Measurements from ENCODE around the gene TRIM71. TPM values are rescaled to one million over a fixed set of nuclear protein-coding genes. Genes with fewer than 3 reads are reported as not detected.

TRIM71 gene
- total and polyA plus RNA-seq, 7 experiments from 2014 or later = 0.20 TPM; not detected in 6

GRCh38 chr3:32847528-32847927, 29.7 kb downstream of the TRIM71 start:
- Histone ChIP-seq H3K27ac (ENCODE audit: low read depth, low read length) (no peak overlapping the region), H3K9me3 (ENCODE audit: control insufficient read depth in 2 of 3, low read length in 3 of 3) (no peaks in the 10 kb centered on the region), H3K4me1 (ENCODE audit: control insufficient read depth in 2 of 2, insufficient read depth in 2 of 2, low read length in 2 of 2) (no peaks in the 10 kb centered on the region), H3K27me3 (ENCODE audit: control insufficient read depth in 2 of 2, insufficient read depth in 2 of 2, low read length in 2 of 2) (no peaks in the 10 kb centered on the region), H3K36me3 (ENCODE audit: control insufficient read depth in 2 of 3, insufficient read depth in 3 of 3, low read length in 3 of 3) (no peaks in the 10 kb centered on the region), H3K4me3 (ENCODE audit: low read length) (no peak overlapping the region)
- H3K4me3 Mint-ChIP-seq = no peak overlapping the region
- peaks cover 0 to 23% (median 0%) of the 10 kb centered on the region in 5 donors for H3K27me3 Mint-ChIP-seq
- H3K9me3 Mint-ChIP-seq = no peaks in the 10 kb centered on the region
- DNase-seq (no peak), ATAC-seq (no peak)
- no peak overlapping the region for H3K27ac Mint-ChIP-seq
- POLR2A ChIA-PET = no interaction called here
- peaks cover 0 to 8% (median 6%) of the 10 kb centered on the region in 7 donors for H3K4me1 Mint-ChIP-seq
- intact Hi-C loops (cut with micrococcal nuclease) = no loop called here
- CTCF ChIA-PET = no interaction called here
- H3K36me3 Mint-ChIP-seq = no peaks in the 10 kb centered on the region

- no peak overlapping the region for H3K4me3 ChIP-seq (ENCODE audit: low read length)
These were observed 30.4 kb downstream of the TRIM71 start for GRCh38 chr3:32848215-32848614.

GRCh38 chr3:32849046-32849445, 31.2 kb downstream of the TRIM71 start:
- ChIA-PET CTCF (no interaction called here), POLR2A (no interaction called here)
- ATAC-seq = no peak
- peaks cover 0 to 23% (median 0%) of the 10 kb centered on the region in 5 donors for H3K27me3 Mint-ChIP-seq
- no peak overlapping the region for H3K4me3 Mint-ChIP-seq
- Histone ChIP-seq H3K4me3 (ENCODE audit: low read length) (no peak overlapping the region), H3K4me1 (ENCODE audit: control insufficient read depth in 2 of 2, insufficient read depth in 2 of 2, low read length in 2 of 2) (no peaks in the 10 kb centered on the region), H3K36me3 (ENCODE audit: control insufficient read depth in 2 of 3, insufficient read depth in 3 of 3, low read length in 3 of 3) (no peaks in the 10 kb centered on the region), H3K27me3 (ENCODE audit: control insufficient read depth in 2 of 2, insufficient read depth in 2 of 2, low read length in 2 of 2) (no peaks in the 10 kb centered on the region), H3K9me3 (ENCODE audit: control insufficient read depth in 2 of 3, low read length in 3 of 3) (no peaks in the 10 kb centered on the region), H3K27ac (ENCODE audit: low read depth, low read length) (no peak overlapping the region)
- H3K9me3 Mint-ChIP-seq = no peaks in the 10 kb centered on the region
- H3K27ac Mint-ChIP-seq = no peak overlapping the region
- DNase-seq = no peak
- intact Hi-C loops (cut with micrococcal nuclease) = no loop called here
- H3K36me3 Mint-ChIP-seq = no peaks in the 10 kb centered on the region
- peaks cover 0 to 2% (median 0%) of the 10 kb centered on the region in 7 donors for H3K4me1 Mint-ChIP-seq

More at GRCh38 chr3:32848215-32848614, 30.4 kb downstream of the TRIM71 start:
- no peak overlapping the region for H3K27ac Mint-ChIP-seq
- no peak overlapping the region for H3K27ac ChIP-seq (ENCODE audit: low read depth, low read length)
- H3K4me1 ChIP-seq (ENCODE audit: control insufficient read depth in 2 of 2, insufficient read depth in 2 of 2, low read length in 2 of 2) = no peaks in the 10 kb centered on the region
- no peaks in the 10 kb centered on the region for H3K9me3 ChIP-seq (ENCODE audit: control insufficient read depth in 2 of 3, low read length in 3 of 3)
- CTCF ChIA-PET = no interaction called here
- no peaks in the 10 kb centered on the region for H3K27me3 ChIP-seq (ENCODE audit: control insufficient read depth in 2 of 2, insufficient read depth in 2 of 2, low read length in 2 of 2)
- intact Hi-C loops (cut with micrococcal nuclease) = no loop called here
- H3K36me3 Mint-ChIP-seq = no peaks in the 10 kb centered on the region
- H3K4me3 Mint-ChIP-seq = no peak overlapping the region
- no peaks in the 10 kb centered on the region for H3K36me3 ChIP-seq (ENCODE audit: control insufficient read depth in 2 of 3, insufficient read depth in 3 of 3, low read length in 3 of 3)
- ATAC-seq = no peak
- POLR2A ChIA-PET = no interaction called here
- H3K27me3 Mint-ChIP-seq = peaks cover 0 to 23% (median 0%) of the 10 kb centered on the region in 5 donors
- no peak for DNase-seq
- peaks cover 0 to 2% (median 0%) of the 10 kb centered on the region in 7 donors for H3K4me1 Mint-ChIP-seq
- no peaks in the 10 kb centered on the region for H3K9me3 Mint-ChIP-seq

GRCh38 chr3:32850226-32850625, 32.4 kb downstream of the TRIM71 start:
- Mint-ChIP-seq H3K4me3 (no peak overlapping the region), H3K9me3 (no peaks in the 10 kb centered on the region), H3K27me3 (peaks cover 0 to 24% (median 0%) of the 10 kb centered on the region in 5 donors), H3K27ac (no peak overlapping the region), H3K4me1 (peaks cover 0 to 2% (median 0%) of the 10 kb centered on the region in 7 donors), H3K36me3 (no peaks in the 10 kb centered on the region)
- Histone ChIP-seq H3K27ac (ENCODE audit: low read depth, low read length) (no peak overlapping the region), H3K36me3 (ENCODE audit: control insufficient read depth in 2 of 3, insufficient read depth in 3 of 3, low read length in 3 of 3) (no peaks in the 10 kb centered on the region), H3K9me3 (ENCODE audit: control insufficient read depth in 2 of 3, low read length in 3 of 3) (no peaks in the 10 kb centered on the region), H3K4me1 (ENCODE audit: control insufficient read depth in 2 of 2, insufficient read depth in 2 of 2, low read length in 2 of 2) (no peaks in the 10 kb centered on the region), H3K4me3 (ENCODE audit: low read length) (no peak overlapping the region), H3K27me3 (ENCODE audit: control insufficient read depth in 2 of 2, insufficient read depth in 2 of 2, low read length in 2 of 2) (no peaks in the 10 kb centered on the region)
- DNase-seq = no peak
- CTCF ChIA-PET = no interaction called here
- POLR2A ChIA-PET = no interaction called here
- ATAC-seq = no peak
- intact Hi-C loops (cut with micrococcal nuclease) = no loop called here

- Mint-ChIP-seq H3K9me3 (peaks cover 0 to 2% (median 0%) of the 10 kb centered on the region in 11 donors), H3K27me3 (peaks cover 0 to 24% (median 0%) of the 10 kb centered on the region in 5 donors), H3K27ac (no peak overlapping the region), H3K4me1 (peaks cover 0 to 2% (median 0%) of the 10 kb centered on the region in 7 donors), H3K36me3 (no peaks in the 10 kb centered on the region), H3K4me3 (no peak overlapping the region)
- Histone ChIP-seq H3K9me3 (ENCODE audit: control insufficient read depth in 2 of 3, low read length in 3 of 3) (no peaks in the 10 kb centered on the region), H3K36me3 (ENCODE audit: control insufficient read depth in 2 of 3, insufficient read depth in 3 of 3, low read length in 3 of 3) (no peaks in the 10 kb centered on the region), H3K27me3 (ENCODE audit: control insufficient read depth in 2 of 2, insufficient read depth in 2 of 2, low read length in 2 of 2) (no peaks in the 10 kb centered on the region), H3K4me1 (ENCODE audit: control insufficient read depth in 2 of 2, insufficient read depth in 2 of 2, low read length in 2 of 2) (no peaks in the 10 kb centered on the region), H3K4me3 (ENCODE audit: low read length) (no peak overlapping the region), H3K27ac (ENCODE audit: low read depth, low read length) (no peak overlapping the region)
- ChIA-PET POLR2A (no interaction called here), CTCF (no interaction called here)
- DNase-seq (no peak), ATAC-seq (no peak)
- intact Hi-C loops (cut with micrococcal nuclease) = no loop called here
These were observed 32.8 kb downstream of the TRIM71 start for GRCh38 chr3:32850636-32851035.

- CTCF ChIA-PET = no interaction called here
- Mint-ChIP-seq H3K4me1 (no peaks in the 10 kb centered on the region), H3K36me3 (no peaks in the 10 kb centered on the region), H3K4me3 (no peak overlapping the region), H3K27me3 (peaks cover 0 to 25% (median 0%) of the 10 kb centered on the region in 5 donors), H3K9me3 (peaks cover 0 to 2% (median 0%) of the 10 kb centered on the region in 11 donors), H3K27ac (no peak overlapping the region)
- H3K36me3 ChIP-seq (ENCODE audit: control insufficient read depth in 2 of 3, insufficient read depth in 3 of 3, low read length in 3 of 3) = no peaks in the 10 kb centered on the region
- ATAC-seq = no peak
- H3K27me3 ChIP-seq (ENCODE audit: control insufficient read depth in 2 of 2, insufficient read depth in 2 of 2, low read length in 2 of 2) = no peaks in the 10 kb centered on the region
- H3K27ac ChIP-seq (ENCODE audit: low read depth, low read length) = no peak overlapping the region
- intact Hi-C loops (cut with micrococcal nuclease) = no loop called here
- no peak for DNase-seq
- POLR2A ChIA-PET = no interaction called here
- no peak overlapping the region for H3K4me3 ChIP-seq (ENCODE audit: low read length)
- H3K9me3 ChIP-seq (ENCODE audit: control insufficient read depth in 2 of 3, low read length in 3 of 3) = no peaks in the 10 kb centered on the region
- no peaks in the 10 kb centered on the region for H3K4me1 ChIP-seq (ENCODE audit: control insufficient read depth in 2 of 2, insufficient read depth in 2 of 2, low read length in 2 of 2)
These were observed 34.3 kb downstream of the TRIM71 start for GRCh38 chr3:32852146-32852545.

GRCh38 chr3:32855350-32855953, 37.7 kb downstream of the TRIM71 start:
- H3K4me3 Mint-ChIP-seq = no peak overlapping the region
- CTCF ChIA-PET = no interaction called here
- POLR2A ChIA-PET = interaction anchor here (0.6 kb wide), 1 partner anchor 17 kb away, joined by 6 read pairs; no protein-coding TSS in a partner anchor
- no peak overlapping the region for H3K4me3 ChIP-seq (ENCODE audit: low read length)
- no peaks in the 10 kb centered on the region for H3K9me3 ChIP-seq (ENCODE audit: control insufficient read depth in 2 of 3, low read length in 3 of 3)
- H3K27me3 ChIP-seq (ENCODE audit: control insufficient read depth in 2 of 2, insufficient read depth in 2 of 2, low read length in 2 of 2) = no peaks in the 10 kb centered on the region
- H3K36me3 ChIP-seq (ENCODE audit: control insufficient read depth in 2 of 3, insufficient read depth in 3 of 3, low read length in 3 of 3) = no peaks in the 10 kb centered on the region
- H3K4me1 ChIP-seq (ENCODE audit: control insufficient read depth in 2 of 2, insufficient read depth in 2 of 2, low read length in 2 of 2) = no peaks in the 10 kb centered on the region
- H3K36me3 Mint-ChIP-seq = no peaks in the 10 kb centered on the region
- H3K27ac ChIP-seq (ENCODE audit: low read depth, low read length) = no peak overlapping the region
- H3K4me1 Mint-ChIP-seq = no peaks in the 10 kb centered on the region
- intact Hi-C loops (cut with micrococcal nuclease) = no loop called here
- DNase-seq (no peak), ATAC-seq (no peak)
- peaks cover 0 to 2% (median 0%) of the 10 kb centered on the region in 11 donors for H3K9me3 Mint-ChIP-seq
- peaks cover 0 to 25% (median 0%) of the 10 kb centered on the region in 5 donors for H3K27me3 Mint-ChIP-seq
- no peak overlapping the region for H3K27ac Mint-ChIP-seq
